ENCODE results near the gene L3MBTL4.
"Not testable (repeated sequence)": the region's sequence is repeated elsewhere in the genome, so short reads cannot be mapped to it uniquely, and the experiment has no call there.

GRCh38 chr18:6272144-6272543, 142.6 kb downstream of the L3MBTL4 start:
- TF ChIP-seq CTCF (conservative IDR thresholded peaks at IDR 0.05; ENCODE audit: low read length); EZH2phosphoT487 (IDR thresholded peaks at IDR 0.05; ENCODE audit: borderline replicate concordance, low read depth, low read length): not testable (repeated sequence)
